Sigmoid colon (tissue), 7 donors: Measurements from ENCODE around the gene NCAPG2. TPM values are rescaled to one million over a fixed set of nuclear protein-coding genes. Genes with fewer than 3 reads are reported as not detected.

ENCODE experiments used
- DNase-seq: peaks from one replicate; pipeline ENCODE4 v3.0.0-alpha.2; 2019
- H3K27ac ChIP-seq, 4 donors: fragments of 200-600 bp; sonication (generic); one replicate each; pipeline ENCODE4 v1.5.1; 2016 to 2019; ENCODE audit warnings: mild to moderate bottlenecking in 1 of 4
- H3K27me3 ChIP-seq, 3 donors: fragments of 200-600 bp; sonication (generic); one replicate each; pipeline ENCODE4 v1.5.1; 2019; ENCODE audit warnings: mild to moderate bottlenecking in 1 of 3
- H3K36me3 ChIP-seq, 4 donors: fragments of 200-600 bp; sonication (generic); one replicate each; pipeline ENCODE4 v1.5.1; 2016 to 2019
- H3K4me1 ChIP-seq, 4 donors: fragments of 200-600 bp; sonication (generic); one replicate each; pipeline ENCODE4 v1.5.1; 2017 to 2019
- H3K4me3 ChIP-seq, 4 donors: fragments of 200-600 bp; sonication (generic); one replicate each; pipeline ENCODE4 v1.5.1; 2017 to 2019; ENCODE audit warnings: mild to moderate bottlenecking in 2 of 4, moderate library complexity in 1 of 4
- H3K9me3 ChIP-seq, 4 donors: fragments of 200-600 bp in 3 of 4; sonication (generic) in 3 of 4; one replicate each; pipeline versions ENCODE4 v1.5.1 to v1.6.1; 2013 to 2019
- EP300 ChIP-seq, 4 donors: sonication (generic); formaldehyde crosslinking; IDR thresholded peaks; one replicate each; pipeline ENCODE4 v1.6.1; 2017; ENCODE audit warnings: antibody characterized with exemption in 4 of 4
- POLR2A ChIP-seq, 2 donors: fragments of 450-650 bp; IDR thresholded peaks; one replicate each; pipeline ENCODE4 v1.6.1; 2016; ENCODE audit warnings: antibody characterized with exemption in 2 of 2, mild to moderate bottlenecking in 2 of 2, moderate library complexity in 2 of 2
- POLR2AphosphoS5 ChIP-seq, 4 donors: sonication (generic); formaldehyde crosslinking; IDR thresholded peaks; one replicate each; pipeline ENCODE4 v1.6.1; 2017; ENCODE audit warnings: antibody characterized with exemption in 4 of 4
- WGBS, 2 donors: extraction: QIAGEN DNeasy Blood & Tissue Kit; methylation state at CpG; one replicate each; pipeline ENCODE4 v1.1.7; 2013; 5-methylcytosine and 5-hydroxymethylcytosine counted together
- intact Hi-C: fragments of 100-400 bp; cut with DNase I; formaldehyde crosslinking; loops from one replicate; pipeline ENCODE4 v1.15.1; 2023
- polyA plus RNA-seq, 3 donors: library from polyadenylated mRNA; stranded (reverse); fragments of 200-250 nt; gene quantifications; one replicate each; pipeline ENCODE4 v1.2.3, GENCODE V29; 2013
- total RNA-seq, 4 donors: library from RNA; depleted of rRNA; stranded (reverse); fragments of >200 nt; gene quantifications; one replicate each; pipeline ENCODE4 v1.1.0, GENCODE V29; 2016
- TF ChIP-seq, protein P1 (sequence below), 4 experiments: fragments of 450-650 bp in 3 of 4; fragments of 200-600 bp in 1 of 4; IDR thresholded peaks; one replicate each; pipeline ENCODE4 v1.5.1; 2016 to 2019; ENCODE audit warnings: antibody characterized with exemption in 4 of 4, mild to moderate bottlenecking in 3 of 4, moderate library complexity in 2 of 4
- donor health status: healthy with polysubstance abuse.
- donor health status: Bipolar disorder and iron deficiency.
- donor health status: healthy.

NCAPG2 gene
- total and polyA plus RNA-seq, 7 donors: 1.2 to 11.5 (median 4.4) TPM

DNA sequence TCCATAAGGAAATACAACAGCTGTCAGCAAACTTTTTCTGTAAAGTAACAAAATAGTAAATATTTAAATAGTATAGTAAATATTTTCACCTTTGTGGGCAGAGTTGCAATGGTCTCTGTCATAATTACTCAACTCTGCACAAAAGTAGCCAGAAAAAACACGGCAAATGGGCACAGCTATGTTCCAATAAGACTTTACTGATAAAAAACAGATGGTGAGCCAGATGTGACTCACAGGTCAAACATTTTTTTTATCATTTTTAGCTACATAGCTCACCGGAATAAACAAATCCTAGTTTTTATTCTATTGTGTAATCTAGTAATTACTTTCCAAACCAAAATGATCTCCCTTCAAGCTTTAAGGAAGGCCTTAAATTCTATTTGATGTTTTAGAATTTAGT, 55.3 kb downstream of the NCAPG2 start:
- DNase-seq: no peak
- no peaks in the 10 kb centered on the region for H3K27me3 ChIP-seq
- no peaks in the 10 kb centered on the region for H3K9me3 ChIP-seq
- peak; percentile 29 to 63 (median 54) for TF ChIP-seq POLR2AphosphoS5 (IDR thresholded peaks at IDR 0.05)
- TF ChIP-seq, protein P1, sequence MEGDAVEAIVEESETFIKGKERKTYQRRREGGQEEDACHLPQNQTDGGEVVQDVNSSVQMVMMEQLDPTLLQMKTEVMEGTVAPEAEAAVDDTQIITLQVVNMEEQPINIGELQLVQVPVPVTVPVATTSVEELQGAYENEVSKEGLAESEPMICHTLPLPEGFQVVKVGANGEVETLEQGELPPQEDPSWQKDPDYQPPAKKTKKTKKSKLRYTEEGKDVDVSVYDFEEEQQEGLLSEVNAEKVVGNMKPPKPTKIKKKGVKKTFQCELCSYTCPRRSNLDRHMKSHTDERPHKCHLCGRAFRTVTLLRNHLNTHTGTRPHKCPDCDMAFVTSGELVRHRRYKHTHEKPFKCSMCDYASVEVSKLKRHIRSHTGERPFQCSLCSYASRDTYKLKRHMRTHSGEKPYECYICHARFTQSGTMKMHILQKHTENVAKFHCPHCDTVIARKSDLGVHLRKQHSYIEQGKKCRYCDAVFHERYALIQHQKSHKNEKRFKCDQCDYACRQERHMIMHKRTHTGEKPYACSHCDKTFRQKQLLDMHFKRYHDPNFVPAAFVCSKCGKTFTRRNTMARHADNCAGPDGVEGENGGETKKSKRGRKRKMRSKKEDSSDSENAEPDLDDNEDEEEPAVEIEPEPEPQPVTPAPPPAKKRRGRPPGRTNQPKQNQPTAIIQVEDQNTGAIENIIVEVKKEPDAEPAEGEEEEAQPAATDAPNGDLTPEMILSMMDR (IDR thresholded peaks at IDR 0.05): no peak
- TF ChIP-seq EP300 (IDR thresholded peaks at IDR 0.05): no peak
- no peak for TF ChIP-seq POLR2A (IDR thresholded peaks at IDR 0.05)
- peaks cover 0 to 10% (median 1%) of the 10 kb centered on the region in 4 donors for H3K36me3 ChIP-seq
- WGBS, 2 donors: 25 to 54% methylated on average over 2 of the region's 2 CpGs
- H3K27ac ChIP-seq: peak overlapping the region in 3 of 4 donors; percentile 1 to 15 (median 6)
- H3K4me3 ChIP-seq: no peak overlapping the region
- intact Hi-C loops: no loop called here
- peaks cover 0 to 10% (median 3%) of the 10 kb centered on the region in 4 donors for H3K4me1 ChIP-seq

DNA sequence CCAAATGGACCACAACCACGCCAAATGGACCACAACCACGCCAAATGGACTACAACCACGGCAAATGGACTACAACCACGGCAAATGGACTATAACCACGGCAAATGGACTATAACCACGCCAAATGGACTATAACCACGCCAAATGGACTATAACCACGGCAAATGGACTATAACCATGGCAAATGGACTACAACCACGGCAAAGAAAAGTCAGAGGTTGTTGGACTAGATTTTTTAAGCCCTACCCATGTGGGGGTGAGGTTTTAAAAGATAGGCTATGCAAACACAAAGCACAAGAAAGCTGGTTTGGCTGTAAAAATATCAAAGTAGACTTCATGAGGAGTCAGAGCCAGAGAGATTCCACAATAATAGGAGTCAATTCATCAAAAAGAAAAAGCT, 55.8 kb downstream of the NCAPG2 start:
- TF ChIP-seq POLR2AphosphoS5 (IDR thresholded peaks at IDR 0.05) (no peak), EP300 (IDR thresholded peaks at IDR 0.05) (no peak), POLR2A (IDR thresholded peaks at IDR 0.05) (no peak)
- TF ChIP-seq, protein P1 (IDR thresholded peaks at IDR 0.05): no peak
- no peak for DNase-seq
- no peaks in the 10 kb centered on the region for H3K27me3 ChIP-seq
- intact Hi-C loops: no loop called here
- no peaks in the 10 kb centered on the region for H3K9me3 ChIP-seq
- peaks cover 0 to 10% (median 3%) of the 10 kb centered on the region in 4 donors for H3K4me1 ChIP-seq
- peaks cover 0 to 11% (median 4%) of the 10 kb centered on the region in 4 donors for H3K36me3 ChIP-seq
- peak overlapping the region in 3 of 4 donors; percentile 1 to 15 (median 6) for H3K27ac ChIP-seq
- 72 to 89% methylated on average over 9 of the region's 9 CpGs for WGBS, 2 donors
- no peak overlapping the region for H3K4me3 ChIP-seq

DNA sequence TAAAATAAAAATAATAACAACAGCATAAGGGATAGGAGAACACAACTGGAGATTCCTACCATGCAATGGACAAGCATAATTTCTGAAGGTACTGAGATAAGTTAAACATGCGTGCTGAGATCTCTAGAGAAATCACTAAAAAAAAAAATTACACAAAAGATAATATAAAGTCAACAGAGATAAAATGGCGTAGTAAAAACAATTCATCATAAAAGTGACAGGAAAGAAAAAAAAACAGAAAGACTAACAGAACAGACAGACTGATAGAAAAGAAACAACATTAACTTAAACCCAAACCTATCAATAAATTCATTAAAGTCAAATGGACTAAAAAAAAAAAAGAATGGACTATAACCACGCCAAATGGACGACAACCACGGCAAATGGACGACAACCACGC, 56.4 kb downstream of the NCAPG2 start:
- no peak for TF ChIP-seq POLR2A (IDR thresholded peaks at IDR 0.05)
- no peak for TF ChIP-seq EP300 (IDR thresholded peaks at IDR 0.05)
- TF ChIP-seq POLR2AphosphoS5 (IDR thresholded peaks at IDR 0.05): no peak
- TF ChIP-seq, protein P1 (IDR thresholded peaks at IDR 0.05): no peak
- WGBS, 2 donors: 79 to 90% methylated on average over 7 of the region's 7 CpGs
- Histone ChIP-seq H3K9me3 (no peaks in the 10 kb centered on the region), H3K4me3 (no peak overlapping the region), H3K4me1 (peaks cover 0 to 10% (median 3%) of the 10 kb centered on the region in 4 donors), H3K27me3 (no peaks in the 10 kb centered on the region), H3K27ac (no peak overlapping the region), H3K36me3 (peaks cover 0 to 17% (median 6%) of the 10 kb centered on the region in 4 donors)
- no peak for DNase-seq
- intact Hi-C loops: no loop called here

DNA sequence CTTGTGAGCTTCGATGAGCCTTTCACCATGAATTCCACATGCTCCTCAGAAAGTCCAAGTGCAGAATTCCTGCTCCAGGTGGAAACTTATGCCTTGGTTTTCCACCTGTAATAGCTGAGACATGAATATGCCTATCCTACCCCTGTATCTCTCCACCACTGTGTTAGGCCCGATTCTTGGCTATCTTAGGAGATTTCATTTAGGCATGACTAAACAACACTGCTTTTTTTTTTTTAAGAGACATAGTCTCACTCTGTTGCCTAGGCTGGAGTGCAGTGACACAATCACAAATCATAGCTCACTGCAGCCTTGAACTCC, 57.2 kb downstream of the NCAPG2 start:
- peaks cover 0 to 17% (median 6%) of the 10 kb centered on the region in 4 donors for H3K36me3 ChIP-seq
- WGBS, 2 donors: 92 to 98% methylated on average over 2 of the region's 2 CpGs
- intact Hi-C loops: no loop called here

DNA sequence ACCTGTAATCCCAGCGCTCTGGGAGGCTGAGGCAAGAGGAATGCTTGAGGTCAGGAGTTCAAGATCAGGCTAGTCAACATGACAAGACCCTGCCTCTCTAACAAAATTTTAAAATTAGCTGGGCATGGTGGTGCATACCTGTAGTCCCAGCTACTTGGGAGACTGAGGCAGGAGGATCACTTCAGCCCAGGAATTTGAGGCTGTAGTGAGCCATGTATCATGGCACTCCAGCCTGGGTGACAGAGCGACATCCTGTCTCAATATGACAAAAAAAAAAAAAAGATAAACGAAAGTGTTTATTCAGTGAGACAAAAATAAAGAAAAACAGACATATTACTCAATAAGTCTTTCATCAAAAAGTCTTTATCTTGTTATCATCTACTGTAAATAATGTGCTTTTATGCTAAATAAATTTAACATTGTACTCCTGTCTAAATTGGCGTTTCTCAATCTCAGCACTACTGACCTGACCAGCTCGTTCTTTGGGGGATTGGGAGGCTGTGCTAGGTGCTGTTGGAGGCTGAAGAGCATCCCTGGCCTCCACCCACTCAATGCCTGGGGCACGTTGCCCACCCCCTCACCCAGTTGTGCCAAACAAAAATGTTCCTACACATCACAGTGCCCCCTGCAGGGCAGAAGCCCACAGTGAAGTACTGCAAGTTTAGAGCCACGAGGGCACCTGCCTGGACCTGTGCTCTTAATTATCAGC, 57.7 kb downstream of the NCAPG2 start:
- no peaks in the 10 kb centered on the region for H3K9me3 ChIP-seq
- no peaks in the 10 kb centered on the region for H3K27me3 ChIP-seq
- no peak for DNase-seq
- no peak overlapping the region for H3K4me3 ChIP-seq
- intact Hi-C loops: no loop called here
- peaks cover 0 to 20% (median 6%) of the 10 kb centered on the region in 4 donors for H3K36me3 ChIP-seq
- no peak overlapping the region for H3K27ac ChIP-seq
- peaks cover 0 to 10% (median 3%) of the 10 kb centered on the region in 4 donors for H3K4me1 ChIP-seq
- WGBS, 2 donors: 82 to 89% methylated on average over 7 of the region's 7 CpGs
- TF ChIP-seq POLR2AphosphoS5 (IDR thresholded peaks at IDR 0.05) (no peak), POLR2A (IDR thresholded peaks at IDR 0.05) (no peak), EP300 (IDR thresholded peaks at IDR 0.05) (no peak)
- TF ChIP-seq, protein P1 (IDR thresholded peaks at IDR 0.05): peak in 3 of 4 experiments; percentile 11 to 21 (median 16)

More for the DNA sequence above, 57.2 kb downstream of the NCAPG2 start:
- no peak overlapping the region for H3K4me3 ChIP-seq
- H3K27me3 ChIP-seq: no peaks in the 10 kb centered on the region
- DNase-seq: no peak
- H3K27ac ChIP-seq: no peak overlapping the region
- no peaks in the 10 kb centered on the region for H3K9me3 ChIP-seq
- peaks cover 0 to 10% (median 3%) of the 10 kb centered on the region in 4 donors for H3K4me1 ChIP-seq
- TF ChIP-seq POLR2AphosphoS5 (IDR thresholded peaks at IDR 0.05): no peak
